ENCODE results near the gene RBKS. TPM values are rescaled to one million over a fixed set of nuclear protein-coding genes. Genes with fewer than 3 reads are reported as not detected.

Gene RBKS
- total RNA-seq, 4 donors from 2014 or later = 1.6 to 5.4 (median 3.3) TPM

- Histone ChIP-seq H3K4me1 (peaks cover 11 to 15% of the 10 kb centered on the region in 2 donors), H3K9me3 (no peaks in the 10 kb centered on the region), H3K4me3 (no peak overlapping the region), H3K27ac (peak overlapping the region; percentile 29 to 79), H3K36me3 (no peaks in the 10 kb centered on the region), H3K27me3 (no peaks in the 10 kb centered on the region)
- intact Hi-C loops (cut with DNase I; ENCODE audit: low total_unique reads) = no loop called here
- no peak for DNase-seq
- no peak for TF ChIP-seq CTCF (IDR thresholded peaks at IDR 0.05)
- TF ChIP-seq POLR2A (IDR thresholded peaks at IDR 0.05) = peak in 1 of 2 donors; percentile 30
These were observed 30.1 kb upstream of the RBKS start for GRCh38 chr2:27920148-27920885.

GRCh38 chr2:27916293-27916995, 26.3 kb upstream of the RBKS start:
- Histone ChIP-seq H3K4me3 (no peak overlapping the region), H3K4me1 (peaks cover 15 to 16% of the 10 kb centered on the region in 2 donors), H3K27ac (peak overlapping the region; percentile 84 to 91), H3K27me3 (no peaks in the 10 kb centered on the region), H3K36me3 (no peaks in the 10 kb centered on the region), H3K9me3 (no peaks in the 10 kb centered on the region)
- TF ChIP-seq CTCF (IDR thresholded peaks at IDR 0.05) (no peak), POLR2A (IDR thresholded peaks at IDR 0.05) (no peak)
- intact Hi-C loops (cut with DNase I; ENCODE audit: low total_unique reads) = no loop called here
- no peak for DNase-seq

GRCh38 chr2:27915874-27916273, 25.7 kb upstream of the RBKS start:
- no peaks in the 10 kb centered on the region for H3K36me3 ChIP-seq
- DNase-seq = no peak
- peaks cover 15 to 16% of the 10 kb centered on the region in 2 donors for H3K4me1 ChIP-seq
- H3K9me3 ChIP-seq = no peaks in the 10 kb centered on the region
- H3K4me3 ChIP-seq = no peak overlapping the region
- no peak for TF ChIP-seq POLR2A (IDR thresholded peaks at IDR 0.05)
- no peak for TF ChIP-seq CTCF (IDR thresholded peaks at IDR 0.05)
- intact Hi-C loops (cut with DNase I; ENCODE audit: low total_unique reads) = no loop called here
- no peaks in the 10 kb centered on the region for H3K27me3 ChIP-seq
- peak overlapping the region; percentile 84 to 91 for H3K27ac ChIP-seq

- peaks cover 15 to 16% of the 10 kb centered on the region in 2 donors for H3K4me1 ChIP-seq
- H3K36me3 ChIP-seq = no peaks in the 10 kb centered on the region
- no peak overlapping the region for H3K4me3 ChIP-seq
- H3K9me3 ChIP-seq = no peaks in the 10 kb centered on the region
- peak; percentile 26 to 72 for DNase-seq
- peak overlapping the region; percentile 84 to 91 for H3K27ac ChIP-seq
- intact Hi-C loops (cut with DNase I; ENCODE audit: low total_unique reads) = no loop called here
- TF ChIP-seq CTCF (IDR thresholded peaks at IDR 0.05) = no peak
- peak in 1 of 2 donors; percentile 30 for TF ChIP-seq POLR2A (IDR thresholded peaks at IDR 0.05)
- no peaks in the 10 kb centered on the region for H3K27me3 ChIP-seq
These were observed 25.0 kb upstream of the RBKS start for GRCh38 chr2:27915191-27915590.

GRCh38 chr2:27914805-27915175, 24.6 kb upstream of the RBKS start:
- Histone ChIP-seq H3K27me3 (no peaks in the 10 kb centered on the region), H3K36me3 (no peaks in the 10 kb centered on the region), H3K4me1 (peaks cover 15 to 16% of the 10 kb centered on the region in 2 donors), H3K27ac (peak overlapping the region; percentile 84 to 91), H3K9me3 (no peaks in the 10 kb centered on the region), H3K4me3 (no peak overlapping the region)
- TF ChIP-seq CTCF (IDR thresholded peaks at IDR 0.05) (no peak), POLR2A (IDR thresholded peaks at IDR 0.05) (no peak)
- DNase-seq = no peak
- intact Hi-C loops (cut with DNase I; ENCODE audit: low total_unique reads) = no loop called here
